Esophagus (tissue), 2 donors: ENCODE measurements around the gene SNAPC4. TPM values are rescaled to one million over a fixed set of nuclear protein-coding genes. Genes with fewer than 3 reads are reported as not detected.
"Not testable (repeated sequence)": the region's sequence is repeated elsewhere in the genome, so short reads cannot be mapped to it uniquely, and the experiment has no call there.

Source experiments
- H3K27ac ChIP-seq, 2 donors: one replicate each; pipeline ENCODE4 v1.5.1; 2013; ENCODE audit warnings: low read depth in 2 of 2, mild to moderate bottlenecking in 2 of 2, inconsistent platforms in 1 of 2, low read length in 1 of 2, moderate library complexity in 1 of 2
- H3K27me3 ChIP-seq, 2 donors: one replicate each; pipeline ENCODE4 v1.6.1; 2013; ENCODE audit warnings: low read length in 2 of 2, control low read depth in 1 of 2, mild to moderate bottlenecking in 1 of 2; ENCODE audit not compliant: insufficient read depth in 2 of 2, control insufficient read depth in 1 of 2
- H3K36me3 ChIP-seq, 2 donors: one replicate each; pipeline ENCODE4 v1.6.1; 2013; ENCODE audit warnings: low read length in 1 of 2; ENCODE audit not compliant: control insufficient read depth in 2 of 2, insufficient read depth in 2 of 2
- H3K4me1 ChIP-seq, 2 donors: one replicate each; pipeline ENCODE4 v1.6.1; 2013; ENCODE audit warnings: low read length in 1 of 2; ENCODE audit not compliant: control insufficient read depth in 2 of 2, insufficient read depth in 2 of 2
- H3K4me3 ChIP-seq, 2 donors: one replicate each; pipeline ENCODE4 v1.5.1; 2013; ENCODE audit warnings: low read length in 2 of 2, mild to moderate bottlenecking in 2 of 2, low read depth in 1 of 2, moderate library complexity in 1 of 2
- H3K9me3 ChIP-seq, 2 donors: one replicate each; pipeline ENCODE4 v1.6.1; 2013; ENCODE audit warnings: mild to moderate bottlenecking in 2 of 2, low read depth in 1 of 2, low read length in 1 of 2, moderate library complexity in 1 of 2; ENCODE audit not compliant: control insufficient read depth in 2 of 2, insufficient read depth in 1 of 2
- WGBS, 2 donors: extraction: QIAGEN DNeasy Blood & Tissue Kit; methylation state at CpG; one replicate each; pipeline ENCODE4 v1.1.7; 2013; 5-methylcytosine and 5-hydroxymethylcytosine counted together
- polyA plus RNA-seq, 2 donors: library from polyadenylated mRNA; stranded (reverse); fragments of 200-250 nt; gene quantifications; one replicate each; pipeline ENCODE4 v1.2.3, GENCODE V29; 2013
- donor health status: healthy with polysubstance abuse.
- donor health status: Bipolar disorder and iron deficiency.

Gene SNAPC4
- polyA plus RNA-seq, 2 donors: 3.5 to 6.6 TPM

DNA sequence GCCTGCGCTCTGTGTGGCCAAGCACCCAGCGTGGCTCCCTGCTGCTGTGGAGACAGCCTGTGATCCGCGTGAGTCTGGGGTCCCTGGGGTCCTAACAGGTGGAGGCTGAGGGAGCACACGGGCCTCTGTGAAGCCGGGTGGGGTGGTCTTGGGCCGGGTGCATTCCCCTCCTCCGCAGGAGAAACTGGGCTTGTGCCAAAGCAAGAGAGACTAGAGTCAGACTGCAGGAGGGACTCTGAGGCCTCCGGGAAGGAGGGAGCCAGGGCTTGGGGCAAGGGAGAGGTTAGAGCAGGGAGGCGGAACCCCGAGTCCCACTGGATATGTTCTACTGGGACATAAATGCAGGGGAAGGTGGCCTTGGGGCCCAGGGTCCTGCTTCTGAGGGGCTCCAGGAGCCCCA is 46.9 kb downstream of the SNAPC4 start:
- 78 to 82% methylated on average over 10 to 11 of the region's 11 CpGs for WGBS, 2 donors
- H3K27ac ChIP-seq: no peak overlapping the region
- H3K4me3 ChIP-seq: no peak overlapping the region
- H3K9me3 ChIP-seq: no peaks in the 10 kb centered on the region
- peaks cover 0 to 5% of the 10 kb centered on the region in 2 donors for H3K36me3 ChIP-seq
- no peaks in the 10 kb centered on the region for H3K27me3 ChIP-seq
- peaks cover 0 to 2% of the 10 kb centered on the region in 2 donors for H3K4me1 ChIP-seq

DNA sequence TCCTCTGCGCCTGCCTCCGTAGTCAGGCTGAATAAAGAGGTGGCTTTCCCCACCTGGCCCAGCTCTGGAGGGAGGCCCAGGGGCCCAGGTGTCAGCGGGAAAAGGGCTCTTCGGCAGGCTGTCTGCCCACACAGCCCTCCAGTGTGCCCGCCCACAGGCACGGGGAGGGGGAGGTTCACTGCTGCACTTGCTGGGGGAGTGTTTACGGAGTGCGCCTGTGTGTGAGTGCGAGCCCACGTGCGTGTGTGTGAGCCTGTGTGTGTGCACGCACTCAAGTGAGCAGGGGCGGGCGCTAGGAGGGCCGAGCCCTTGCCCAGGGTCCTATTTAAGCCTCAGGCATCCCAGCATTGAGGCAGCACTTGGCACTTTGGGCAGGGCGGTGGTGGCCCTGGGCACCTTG is 47.3 kb downstream of the SNAPC4 start:
- H3K36me3 ChIP-seq: peaks cover 0 to 1% of the 10 kb centered on the region in 2 donors
- no peak overlapping the region for H3K27ac ChIP-seq
- no peaks in the 10 kb centered on the region for H3K9me3 ChIP-seq
- WGBS, 2 donors: 63 to 66% methylated on average over 16 of the region's 16 CpGs
- no peaks in the 10 kb centered on the region for H3K27me3 ChIP-seq
- no peak overlapping the region for H3K4me3 ChIP-seq
- H3K4me1 ChIP-seq: peaks cover 0 to 2% of the 10 kb centered on the region in 2 donors

DNA sequence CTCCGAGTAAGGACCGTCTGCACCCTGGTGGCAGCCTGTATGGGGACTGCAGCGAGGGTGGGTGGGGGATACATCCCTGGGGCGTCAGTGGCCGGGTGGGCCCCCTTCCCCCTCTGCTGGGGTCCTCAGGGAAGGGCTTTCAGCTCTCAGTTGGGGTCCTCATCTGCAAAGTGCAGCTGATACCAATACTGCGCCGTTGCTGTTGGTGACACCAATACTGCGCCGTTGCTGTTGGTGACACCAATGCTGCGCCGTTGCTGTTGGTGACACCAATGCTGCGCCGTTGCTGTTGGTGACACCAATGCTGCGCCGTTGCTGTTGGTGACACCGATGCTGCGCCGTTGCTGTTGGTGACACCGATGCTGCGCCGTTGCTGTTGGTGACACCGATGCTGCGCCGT is 48.1 kb downstream of the SNAPC4 start:
- H3K27me3 ChIP-seq, H3K4me3 ChIP-seq, H3K36me3 ChIP-seq, H3K9me3 ChIP-seq, H3K4me1 ChIP-seq, H3K27ac ChIP-seq: not testable (repeated sequence)
- 92 to 93% methylated on average over 15 to 22 of the region's 24 CpGs for WGBS, 2 donors

GRCh38 chr9:136351252-136351800 is 48.6 kb downstream of the SNAPC4 start:
- WGBS, 2 donors: 73 to 74% methylated on average over 11 of the region's 11 CpGs
- H3K36me3 ChIP-seq: no peaks in the 10 kb centered on the region
- H3K9me3 ChIP-seq: no peaks in the 10 kb centered on the region
- no peaks in the 10 kb centered on the region for H3K27me3 ChIP-seq
- peaks cover 0 to 2% of the 10 kb centered on the region in 2 donors for H3K4me1 ChIP-seq
- no peak overlapping the region for H3K27ac ChIP-seq
- H3K4me3 ChIP-seq: no peak overlapping the region

Other genes with a start within 250 kb of the SNAPC4 start
- not detected for gene LHX3, start 195.0 kb downstream of the SNAPC4 start, polyA plus RNA-seq
- gene QSOX2, start 154.4 kb downstream of the SNAPC4 start, polyA plus RNA-seq: 1 to 10 TPM; 2.6 to 3.6 TPM
- not detected for gene CCDC187, start 96.1 kb downstream of the SNAPC4 start, polyA plus RNA-seq
- gene GPSM1, start 72.6 kb downstream of the SNAPC4 start, polyA plus RNA-seq: 1 to 10 TPM; 1.7 to 4.5 TPM
- gene DNLZ, start 36.4 kb downstream of the SNAPC4 start, polyA plus RNA-seq: 10 to 100 TPM in 1 of 2 donors, 1 to 10 TPM in 1; 7.1 to 10.1 TPM
- gene CARD9, start 26.5 kb downstream of the SNAPC4 start, polyA plus RNA-seq: 1 to 10 TPM; 1.1 to 1.8 TPM
- 10 to 100 TPM; 20.1 to 24.2 TPM for gene ENTR1, start 10.4 kb upstream of the SNAPC4 start, polyA plus RNA-seq
- 10 to 100 TPM; 32.0 to 38.6 TPM for gene PMPCA, start 10.5 kb upstream of the SNAPC4 start, polyA plus RNA-seq
- 10 to 100 TPM in 1 of 2 donors, 1 to 10 TPM in 1; 6.2 to 10.5 TPM for gene INPP5E, start 39.7 kb upstream of the SNAPC4 start, polyA plus RNA-seq
- gene SEC16A, start 82.9 kb upstream of the SNAPC4 start, polyA plus RNA-seq: 10 to 100 TPM; 24.3 to 32.9 TPM
- 10 to 100 TPM in 1 of 2 donors, 1 to 10 TPM in 1; 9.6 to 19.8 TPM for gene NOTCH1, start 145.9 kb upstream of the SNAPC4 start, polyA plus RNA-seq